ENCODE results near the gene SLC2A1.

SLC2A1 gene

DNA sequence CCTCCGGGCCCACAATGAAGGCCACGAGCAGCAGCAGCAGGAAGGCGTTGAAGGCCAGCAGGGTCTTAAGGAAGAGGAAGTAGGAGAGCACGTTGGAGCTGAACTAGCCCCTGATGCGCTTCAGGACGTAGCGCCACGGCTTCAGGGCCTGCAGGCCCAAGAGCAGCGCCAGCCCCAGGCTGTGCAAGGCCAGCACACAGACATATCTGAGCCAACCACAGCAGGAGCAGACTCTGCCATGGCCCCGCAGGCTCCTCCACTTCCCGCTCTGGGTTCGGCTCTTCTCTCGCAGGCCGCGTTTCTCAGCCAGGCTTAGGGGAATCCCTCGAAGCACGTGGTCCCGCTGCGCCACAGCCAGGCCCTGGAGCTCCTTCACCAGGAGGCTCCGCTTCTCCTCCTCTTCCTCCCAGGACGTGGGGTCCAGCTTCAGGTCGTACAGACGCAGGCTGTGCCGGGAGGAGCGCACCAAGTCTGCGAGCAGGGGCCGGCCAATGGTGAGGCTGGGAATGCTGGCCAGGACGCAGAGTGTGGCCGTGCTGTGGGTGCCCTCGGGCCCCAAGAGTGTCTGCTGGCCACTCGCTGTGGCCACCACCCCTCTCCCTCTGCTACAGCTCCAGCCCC, 70.5 kb downstream of the SLC2A1 start:
- DNase-seq, result no peak

DNA sequence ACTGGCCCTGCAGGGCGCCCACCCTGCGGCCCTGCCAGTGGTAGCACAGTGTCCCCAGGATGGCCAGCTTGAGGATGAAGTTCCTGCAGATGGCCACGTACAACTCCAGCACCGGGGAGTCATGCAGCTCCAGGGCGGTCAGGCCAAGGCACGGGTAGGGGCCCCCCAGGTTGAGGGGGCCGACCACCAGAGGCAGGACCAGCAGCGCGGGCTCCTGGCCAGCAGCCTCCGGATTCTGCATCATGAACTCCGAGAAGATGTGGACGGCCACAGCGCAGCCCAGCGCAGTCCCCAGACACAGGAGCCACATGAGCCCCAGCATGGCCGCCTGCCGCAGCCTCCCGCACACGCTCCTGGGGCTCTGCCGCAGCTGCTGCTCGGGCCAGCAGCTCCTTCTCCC, 71.3 kb downstream of the SLC2A1 start:
- DNase-seq, result no peak

DNA sequence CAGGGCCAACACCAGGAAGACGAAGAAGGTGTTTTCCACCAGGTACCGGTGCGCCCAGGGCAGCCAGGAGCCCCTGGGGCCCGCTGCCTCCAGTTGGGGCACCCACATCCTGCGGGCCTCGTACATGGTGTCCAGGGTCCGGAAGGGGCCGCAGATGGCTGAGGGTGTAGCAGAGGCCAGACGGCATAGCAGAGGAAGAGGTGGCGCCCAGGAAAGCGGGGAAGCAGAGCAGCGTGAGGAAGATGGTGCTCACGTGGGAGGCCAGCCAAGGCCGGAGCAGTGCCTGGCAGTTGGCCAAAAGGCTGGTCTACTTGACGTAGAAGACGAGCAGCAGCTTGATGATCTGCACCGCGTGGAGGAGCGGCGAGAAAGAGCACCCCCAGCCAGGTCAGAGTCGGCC, 71.9 kb downstream of the SLC2A1 start:
- no peak for DNase-seq

DNA sequence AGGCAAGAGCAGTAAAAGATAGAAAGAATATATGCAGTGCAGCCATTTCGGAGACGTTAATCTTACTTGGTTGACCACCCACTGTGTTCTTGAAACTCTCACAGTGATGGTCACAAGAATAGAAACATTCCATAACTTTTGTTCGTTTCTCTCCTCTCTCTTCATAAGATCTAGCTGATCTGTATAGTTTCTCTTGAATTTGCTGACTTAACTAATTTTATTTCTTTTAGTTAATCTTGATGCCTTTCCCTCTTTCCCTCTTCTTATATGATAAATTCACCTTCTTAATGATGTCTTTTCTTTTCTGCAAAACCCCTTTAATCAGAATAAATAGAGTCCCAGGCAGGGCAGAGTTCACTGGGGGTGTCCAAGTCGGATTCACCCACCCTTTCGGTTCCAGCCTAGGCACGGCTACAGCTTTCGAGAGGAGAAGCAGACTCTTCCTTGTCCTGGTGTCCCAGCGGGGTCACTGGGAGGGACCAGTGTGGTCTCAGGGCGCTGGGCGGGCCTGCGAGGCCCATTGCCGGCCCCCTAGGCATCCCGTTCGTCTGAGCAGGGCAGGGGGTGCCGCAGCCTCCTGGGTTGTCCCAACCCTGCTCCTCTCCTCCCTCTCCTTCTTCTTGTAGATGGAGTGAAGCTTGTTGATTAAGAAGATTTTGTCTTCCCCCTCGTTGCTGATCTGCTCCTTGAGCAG, 72.5 kb downstream of the SLC2A1 start:
- no peak for DNase-seq

DNA sequence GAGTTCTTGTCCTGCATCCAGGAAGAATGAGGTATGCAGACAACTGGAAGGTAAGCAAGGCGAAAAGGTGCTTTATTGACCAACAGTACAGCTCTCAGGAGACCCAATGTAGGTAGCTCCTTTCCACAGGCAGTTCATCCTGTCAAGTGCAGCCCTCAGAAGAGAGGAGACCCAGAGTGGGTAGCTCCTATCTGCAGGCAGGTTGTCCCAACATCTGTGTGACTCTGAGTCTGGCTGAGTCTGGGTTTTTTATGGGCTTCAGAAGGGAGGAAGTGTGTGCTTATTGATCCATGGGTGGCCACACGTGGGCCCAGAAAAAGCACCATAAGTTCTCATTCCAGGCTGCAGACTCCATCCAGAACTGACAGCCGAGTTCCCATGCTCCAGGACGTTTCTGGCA, 78.3 kb downstream of the SLC2A1 start:
- no peak for DNase-seq

DNA sequence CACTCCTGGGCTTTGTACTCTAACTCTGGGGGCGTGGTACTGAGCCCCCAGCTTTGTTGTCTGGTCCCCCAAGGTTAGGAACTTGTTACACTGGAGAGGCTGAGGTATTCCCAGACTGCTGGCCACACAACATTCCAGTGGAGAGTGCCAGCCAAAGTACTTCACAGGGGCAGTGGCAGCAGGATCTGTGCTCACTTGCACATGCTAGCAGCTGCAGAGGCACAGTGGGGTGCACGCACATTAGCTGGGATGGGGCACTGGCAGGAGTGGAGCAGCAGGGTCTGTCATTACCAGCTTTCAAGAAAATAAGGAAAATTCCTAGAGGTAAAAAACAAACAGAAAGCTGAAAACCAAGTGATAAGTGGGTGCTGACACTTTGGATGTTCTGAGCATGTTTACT, 81.3 kb downstream of the SLC2A1 start:
- no peak for DNase-seq

DNA sequence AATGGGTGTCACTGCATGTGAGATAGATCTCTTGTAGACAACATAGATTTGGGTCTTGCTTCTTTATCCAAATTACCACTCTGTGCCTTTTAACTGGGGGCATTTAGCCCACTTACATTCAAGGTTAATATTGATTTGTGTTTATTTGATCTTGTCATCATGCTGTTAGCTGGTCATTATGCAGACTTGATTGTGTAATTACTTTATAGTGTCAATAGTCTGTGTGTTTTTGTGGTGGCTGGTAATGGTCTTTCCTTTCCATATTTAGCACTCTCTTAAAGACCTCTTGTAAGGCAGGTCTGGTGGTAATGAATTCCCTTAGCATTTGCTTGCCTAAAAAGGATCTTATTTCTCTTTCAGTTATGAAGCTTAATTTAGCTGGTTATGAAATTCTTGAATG, 82.7 kb downstream of the SLC2A1 start:
- DNase-seq, result no peak
